Suppressor macrophage treated with lipopolysaccharide for 4 hours (primary cell): ENCODE measurements around the gene SYNPR.
"Not testable (repeated sequence)": the region's sequence is repeated elsewhere in the genome, so short reads cannot be mapped to it uniquely, and the experiment has no call there.

ENCODE experiments used
- DNase-seq: peaks from one replicate; pipeline ENCODE4 v3.0.0-alpha.2; 2020

The SYNPR gene

GRCh38 chr3:63642488-63642887 is 364.4 kb downstream of the SYNPR start:
- DNase-seq = no peak

DNA sequence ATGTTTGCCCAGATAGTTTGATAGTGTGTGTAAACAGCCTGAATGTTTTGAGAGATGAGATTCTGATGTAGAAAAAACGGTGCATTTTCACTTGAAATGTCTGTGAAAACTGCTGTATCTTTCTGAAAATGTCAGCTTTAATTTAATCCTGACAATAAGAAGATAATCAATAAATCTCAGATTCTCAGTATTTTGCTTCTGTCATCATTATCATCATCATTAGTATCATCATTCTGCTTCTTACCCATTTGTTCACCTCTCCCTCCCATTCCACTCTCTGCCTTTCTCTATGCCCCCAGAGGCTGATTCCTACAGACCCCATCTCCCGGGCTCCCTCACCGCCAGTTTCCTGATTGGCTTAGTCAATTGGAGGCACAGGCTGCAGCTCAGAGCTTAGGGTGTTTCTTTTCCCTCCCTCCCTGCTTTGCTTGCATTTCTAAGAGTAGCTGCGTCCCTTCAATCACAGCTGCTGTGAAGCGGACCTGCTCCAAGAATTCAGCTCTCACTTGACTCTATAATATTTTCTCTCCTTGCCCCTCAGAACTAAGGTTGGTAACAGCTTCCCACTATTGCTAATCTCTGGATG is 366.2 kb downstream of the SYNPR start:
- no peak for DNase-seq

GRCh38 chr3:63644928-63645781 is 367.0 kb downstream of the SYNPR start:
- DNase-seq = not testable (repeated sequence)

DNA sequence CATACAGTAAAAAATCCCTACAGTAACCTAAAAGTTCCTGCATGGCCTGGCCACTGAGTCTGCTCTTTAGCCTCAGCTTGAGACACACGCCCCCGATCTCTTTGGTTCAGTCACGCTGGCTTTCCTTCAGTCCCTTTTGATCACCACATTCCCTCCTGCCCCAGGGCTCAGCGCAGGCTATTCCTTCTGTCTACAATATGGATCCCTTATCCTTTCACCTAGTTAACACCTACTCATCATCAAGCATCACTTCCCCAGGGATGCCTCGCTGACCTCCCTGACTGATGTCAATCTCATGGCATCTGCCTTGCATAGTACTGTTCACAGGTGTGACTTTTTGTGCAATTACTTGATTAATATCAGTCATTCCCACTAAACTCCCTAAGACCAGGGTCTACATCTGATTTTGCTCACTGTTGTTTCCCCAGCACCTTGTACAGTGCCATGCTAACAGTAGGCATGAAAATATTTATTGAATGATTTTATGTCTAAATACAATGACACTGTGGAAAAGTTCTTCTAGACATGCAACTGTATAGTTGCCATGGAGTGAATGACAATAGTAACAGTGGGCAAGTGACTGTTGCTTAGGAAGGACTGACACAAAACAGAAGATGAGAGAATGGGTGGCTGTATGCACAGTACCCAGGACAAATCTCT is 374.1 kb downstream of the SYNPR start, which contains the start of gene SNTN:
Gene SNTN, plus strand, starts transcription at position 610 of the 660 bp plus-strand sequence. Its CDS starts 13 bp downstream, at position 623.
- DNase-seq = no peak

- no peak for DNase-seq
These were observed 376.1 kb downstream of the SYNPR start for GRCh38 chr3:63654211-63654610.

GRCh38 chr3:63654931-63655330 is 376.8 kb downstream of the SYNPR start:
- no peak for DNase-seq

DNA sequence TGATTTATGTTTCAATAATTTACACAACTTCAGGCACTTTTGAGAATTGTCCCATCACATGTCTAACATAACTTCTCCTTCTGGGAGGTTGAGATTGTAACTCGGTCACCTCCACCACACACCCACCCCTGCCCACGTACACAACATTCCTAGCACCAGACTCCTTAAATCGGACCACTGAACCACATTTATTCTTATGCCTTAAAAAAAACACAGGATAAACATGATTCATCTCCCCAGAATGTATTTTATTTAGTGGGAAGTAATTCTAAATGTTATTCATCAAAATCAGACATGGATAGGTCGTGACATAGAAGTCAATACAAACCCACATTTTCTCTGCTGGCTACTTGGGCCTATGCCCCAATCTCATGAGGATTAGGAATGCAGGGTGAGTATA is 377.4 kb downstream of the SYNPR start:
- DNase-seq = no peak

- DNase-seq = no peak
These were observed 378.7 kb downstream of the SYNPR start for GRCh38 chr3:63656786-63657185.

GRCh38 chr3:63661242-63661641 is 383.1 kb downstream of the SYNPR start:
- DNase-seq = no peak

- DNase-seq = no peak
These were observed 383.9 kb downstream of the SYNPR start for GRCh38 chr3:63662011-63662410.

DNA sequence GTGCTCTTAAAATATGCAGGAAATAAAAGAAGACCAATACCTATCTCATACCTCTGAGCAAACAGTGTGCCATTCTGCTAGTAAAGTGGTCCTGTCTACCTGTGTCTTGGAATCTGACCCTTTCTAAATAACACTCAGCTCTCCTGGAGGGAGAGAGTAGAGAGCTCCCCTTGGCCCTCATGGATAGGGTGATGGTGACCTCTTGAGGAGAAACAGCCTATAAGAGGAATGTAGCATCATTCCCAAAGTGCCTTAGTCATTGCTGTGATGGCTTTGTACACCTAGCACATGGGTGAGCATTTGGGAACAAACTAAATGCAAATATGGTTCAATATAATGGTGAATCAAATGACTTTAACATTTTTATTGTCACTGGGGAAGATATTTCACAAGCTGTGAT is 384.4 kb downstream of the SYNPR start:
- no peak for DNase-seq
